GM21515 (cell line): Measurements from ENCODE around the gene RWDD3.

ENCODE experiments used
- ATAC-seq: cut with Tn5 transposase; IDR thresholded peaks from one replicate; pipeline ENCODE4 v1.9.1; 2021; ENCODE audit not compliant: unreplicated experiment

RWDD3 gene

DNA sequence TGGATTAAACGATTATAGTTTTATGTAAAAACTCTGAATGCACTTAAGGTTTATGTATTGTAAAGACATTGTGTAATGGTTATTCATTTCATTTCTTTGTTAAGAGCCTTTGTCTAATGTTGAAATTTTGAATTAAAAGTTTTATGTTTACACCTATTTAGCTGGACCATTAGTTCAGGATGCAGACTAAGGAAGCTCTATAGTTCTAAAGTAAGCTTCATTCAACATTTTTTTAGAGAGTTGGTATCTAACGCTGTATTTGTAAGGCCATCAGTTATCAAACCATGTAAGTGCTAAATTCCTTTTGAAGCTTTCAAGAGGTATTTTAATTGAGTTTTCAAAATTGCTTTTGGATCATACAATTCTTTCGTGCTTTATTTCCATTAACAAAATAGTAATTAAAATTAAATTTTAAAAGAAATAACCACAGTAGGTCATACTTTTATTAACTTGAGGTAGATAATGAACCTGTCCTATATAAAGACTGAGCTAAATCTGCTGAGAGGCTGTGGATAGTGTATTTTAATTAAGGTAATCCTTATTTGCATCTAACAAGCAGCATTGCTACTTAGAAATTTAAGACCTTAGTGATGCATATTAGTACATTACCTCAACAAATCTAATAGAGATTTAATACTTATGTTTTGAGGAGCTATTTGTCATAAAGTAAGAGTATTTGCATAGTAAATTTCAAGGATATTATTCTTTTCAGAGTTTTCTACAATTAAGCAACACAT is 47.9 kb downstream of the RWDD3 start:
- ATAC-seq: no peak

DNA sequence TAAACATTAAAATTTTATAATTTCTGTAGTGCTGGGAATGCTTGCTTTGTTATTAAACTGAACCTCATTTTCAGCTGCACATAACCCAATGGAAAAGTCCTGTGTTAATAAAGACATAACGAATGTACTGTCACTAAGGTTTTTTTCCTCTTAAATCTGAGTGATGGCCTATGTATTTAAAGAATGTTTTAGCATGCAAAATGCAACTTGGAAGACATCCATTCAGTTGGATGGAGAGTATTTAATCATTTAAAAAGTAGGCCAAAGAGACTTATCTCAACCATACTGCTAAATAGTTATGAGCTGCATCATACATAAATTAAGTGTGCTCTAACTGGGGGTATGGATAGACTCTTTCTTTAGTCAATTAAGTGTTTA is 48.5 kb downstream of the RWDD3 start:
- ATAC-seq: no peak

DNA sequence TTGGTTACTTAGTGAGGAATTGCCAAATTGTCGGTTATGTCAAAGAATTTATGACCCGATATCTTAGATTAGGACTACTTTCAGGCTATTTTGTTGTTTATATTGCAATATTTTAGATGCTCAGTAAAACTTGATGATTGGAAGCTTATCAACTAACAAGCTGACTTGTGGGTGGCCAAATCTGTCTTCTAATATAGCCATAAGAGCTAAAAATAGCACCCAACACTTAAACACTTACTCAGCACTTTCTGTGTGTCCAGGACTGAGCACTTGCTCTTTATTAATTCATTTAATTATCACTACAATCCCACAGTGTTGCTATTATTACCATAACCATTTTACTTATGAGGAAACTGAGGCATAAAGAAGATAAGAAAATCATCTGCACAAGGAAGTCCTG is 50.4 kb downstream of the RWDD3 start:
- ATAC-seq: no peak

DNA sequence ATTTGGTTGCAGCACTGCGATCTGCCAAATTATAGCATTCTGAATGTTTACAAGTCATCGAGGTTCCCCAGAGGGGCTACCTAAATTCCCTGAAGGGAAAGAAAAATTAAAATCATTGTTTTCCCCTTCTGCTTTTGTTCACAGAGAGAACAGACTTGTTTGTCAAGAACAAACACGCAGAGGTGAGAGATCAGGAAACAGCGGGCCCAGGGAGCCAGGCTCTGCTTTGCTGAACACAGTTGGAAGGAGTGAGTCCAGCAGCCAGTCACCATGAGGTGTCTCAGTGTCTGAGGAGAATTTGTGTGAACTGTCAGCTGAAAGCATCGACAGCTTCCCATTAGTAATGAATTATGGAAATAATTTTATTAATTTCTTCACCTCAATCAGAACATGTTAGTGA is 52.5 kb downstream of the RWDD3 start:
- no peak for ATAC-seq

DNA sequence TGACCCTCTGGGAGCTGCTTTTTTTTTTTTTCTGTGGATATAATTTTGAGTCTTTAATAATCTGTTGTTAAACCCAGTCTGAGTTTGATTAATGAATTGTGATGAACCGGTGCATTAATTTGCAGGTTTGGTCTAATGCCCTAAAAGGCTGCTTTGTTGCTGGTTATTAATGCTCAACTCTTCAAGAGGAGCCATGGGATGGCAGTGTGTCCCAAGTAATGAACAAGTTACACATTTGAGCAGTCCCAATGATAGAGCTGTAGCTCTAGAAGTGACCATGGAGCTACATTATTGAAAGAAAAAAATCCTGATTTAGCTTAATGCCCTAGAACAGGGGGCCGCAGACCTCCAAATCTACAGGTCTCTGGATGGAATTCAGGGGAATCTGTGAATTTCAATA is 53.1 kb downstream of the RWDD3 start:
- ATAC-seq: no peak

DNA sequence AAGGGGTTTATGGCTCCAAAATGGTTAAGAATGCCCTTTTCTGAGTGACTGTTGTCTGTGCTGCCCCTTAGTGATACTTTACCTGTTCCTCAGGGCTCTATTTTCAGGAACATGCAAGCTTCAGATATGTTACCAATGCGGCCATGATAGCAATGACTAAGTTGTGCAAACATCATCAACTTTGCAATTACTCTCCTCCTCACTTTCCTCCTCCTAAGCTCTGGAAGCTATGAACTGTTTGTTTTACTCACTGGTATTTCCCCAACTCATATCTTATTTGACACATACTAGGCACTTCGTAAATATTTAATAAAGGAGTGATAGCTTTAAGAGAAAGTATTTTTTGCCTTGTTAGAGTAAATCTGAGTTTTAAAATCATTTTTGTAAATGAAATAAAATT is 53.8 kb downstream of the RWDD3 start:
- no peak for ATAC-seq
